Ascending aorta (tissue), 2 donors: ENCODE results near the gene KDM3B. TPM values are rescaled to one million over a fixed set of nuclear protein-coding genes. Genes with fewer than 3 reads are reported as not detected.

Source experiments
- DNase-seq, 2 donors: peaks; one replicate each; pipeline ENCODE4 v3.0.0-alpha.2; 2019; ENCODE audit warnings: low spot score in 2 of 2
- H3K27ac ChIP-seq, 2 donors: fragments of 200-600 bp; sonication (generic); one replicate each; pipeline ENCODE4 v1.5.1; 2016 to 2017; ENCODE audit warnings: mild to moderate bottlenecking in 1 of 2
- H3K27me3 ChIP-seq: fragments of 200-600 bp; sonication (generic); one replicate; pipeline ENCODE4 v1.5.1; 2017
- H3K36me3 ChIP-seq, 2 donors: fragments of 200-600 bp; sonication (generic); one replicate each; pipeline ENCODE4 v1.5.1; 2016
- H3K4me1 ChIP-seq, 2 donors: fragments of 200-600 bp; sonication (generic); one replicate each; pipeline ENCODE4 v1.5.1; 2016 to 2017; ENCODE audit warnings: mild to moderate bottlenecking in 1 of 2
- H3K4me3 ChIP-seq, 2 donors: fragments of 200-600 bp; sonication (generic); one replicate each; pipeline ENCODE4 v1.5.1; 2016 to 2017; ENCODE audit warnings: mild to moderate bottlenecking in 1 of 2
- H3K9me3 ChIP-seq, 2 donors: fragments of 200-600 bp; sonication (generic); one replicate each; pipeline ENCODE4 v1.5.1; 2016
- intact Hi-C: fragments of 100-400 bp; cut with DNase I; formaldehyde crosslinking; loops from one replicate; pipeline ENCODE4 v1.15.1; 2023
- total RNA-seq: library from RNA; depleted of rRNA; stranded (reverse); fragments of >200 nt; gene quantifications from one replicate; pipeline ENCODE4 v1.1.0, GENCODE V29; 2016
- TF ChIP-seq, protein P1 (sequence below), 3 experiments: fragments of 200-600 bp in 2 of 3; fragments of 450-650 bp in 1 of 3; sonication (generic) in 2 of 3; IDR thresholded peaks; one replicate each; pipeline ENCODE4 v1.5.1; 2016 to 2019; ENCODE audit warnings: antibody characterized with exemption in 3 of 3, mild to moderate bottlenecking in 1 of 3, moderate library complexity in 1 of 3

KDM3B gene
- total RNA-seq, 1 donor from 2014 or later = 33.4 TPM

DNA sequence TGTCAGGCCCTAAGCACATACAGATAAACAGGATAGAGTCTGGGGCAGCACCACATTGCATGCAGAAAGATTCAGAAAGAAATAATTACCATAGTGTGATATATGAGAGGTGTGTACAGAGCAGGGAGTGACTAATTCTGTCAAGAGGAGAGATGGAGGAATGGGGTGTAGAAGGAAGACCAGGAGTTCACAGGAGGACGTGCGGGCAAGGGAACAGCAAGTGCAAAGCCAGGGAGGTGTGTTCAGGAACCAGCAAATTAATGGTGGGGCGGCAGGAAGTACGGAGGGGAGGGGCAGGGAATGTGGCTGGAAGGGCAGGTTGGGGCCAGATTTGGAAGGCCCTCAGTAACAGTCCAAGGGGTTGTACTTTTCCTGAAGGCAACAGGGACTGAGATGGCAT lies 130.2 kb downstream of the KDM3B start:
- Histone ChIP-seq H3K4me3 (no peak overlapping the region), H3K27me3 (no peaks in the 10 kb centered on the region), H3K27ac (no peak overlapping the region), H3K4me1 (no peaks in the 10 kb centered on the region), H3K9me3 (no peaks in the 10 kb centered on the region), H3K36me3 (no peaks in the 10 kb centered on the region)
- intact Hi-C loops = no loop called here
- DNase-seq = no peak
- TF ChIP-seq, protein P1, sequence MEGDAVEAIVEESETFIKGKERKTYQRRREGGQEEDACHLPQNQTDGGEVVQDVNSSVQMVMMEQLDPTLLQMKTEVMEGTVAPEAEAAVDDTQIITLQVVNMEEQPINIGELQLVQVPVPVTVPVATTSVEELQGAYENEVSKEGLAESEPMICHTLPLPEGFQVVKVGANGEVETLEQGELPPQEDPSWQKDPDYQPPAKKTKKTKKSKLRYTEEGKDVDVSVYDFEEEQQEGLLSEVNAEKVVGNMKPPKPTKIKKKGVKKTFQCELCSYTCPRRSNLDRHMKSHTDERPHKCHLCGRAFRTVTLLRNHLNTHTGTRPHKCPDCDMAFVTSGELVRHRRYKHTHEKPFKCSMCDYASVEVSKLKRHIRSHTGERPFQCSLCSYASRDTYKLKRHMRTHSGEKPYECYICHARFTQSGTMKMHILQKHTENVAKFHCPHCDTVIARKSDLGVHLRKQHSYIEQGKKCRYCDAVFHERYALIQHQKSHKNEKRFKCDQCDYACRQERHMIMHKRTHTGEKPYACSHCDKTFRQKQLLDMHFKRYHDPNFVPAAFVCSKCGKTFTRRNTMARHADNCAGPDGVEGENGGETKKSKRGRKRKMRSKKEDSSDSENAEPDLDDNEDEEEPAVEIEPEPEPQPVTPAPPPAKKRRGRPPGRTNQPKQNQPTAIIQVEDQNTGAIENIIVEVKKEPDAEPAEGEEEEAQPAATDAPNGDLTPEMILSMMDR (IDR thresholded peaks at IDR 0.05) = no peak

Other genes starting within 250 kb of the KDM3B start
- not detected for gene NME5, start 213.3 kb upstream of the KDM3B start, total RNA-seq
- gene BRD8, start 174.1 kb upstream of the KDM3B start, total RNA-seq = 18.8 TPM
- gene KIF20A, start 173.6 kb upstream of the KDM3B start, total RNA-seq = not detected
- 13.2 TPM for gene CDC23, start 139.4 kb upstream of the KDM3B start, total RNA-seq
- not detected for gene GFRA3, start 78.1 kb upstream of the KDM3B start, total RNA-seq
- gene CDC25C, start 20.9 kb upstream of the KDM3B start, total RNA-seq = not detected
- gene FAM53C, start 14.4 kb upstream of the KDM3B start, total RNA-seq = 40.0 TPM
- 3.5 TPM for gene REEP2, start 86.4 kb downstream of the KDM3B start, total RNA-seq
- gene EGR1, start 112.8 kb downstream of the KDM3B start, total RNA-seq = 419 TPM
- 28.2 TPM for gene ETF1, start 190.6 kb downstream of the KDM3B start, total RNA-seq
- gene HSPA9, start 222.7 kb downstream of the KDM3B start, total RNA-seq = 75.5 TPM